8988T (cell line): ENCODE measurements around the gene MTUS2.

Source experiments
- DNase-seq: peaks from one replicate; pipeline ENCODE4 v3.0.0; 2011

Gene MTUS2

GRCh38 chr13:29039212-29039611, 219.1 kb downstream of the MTUS2 start:
- DNase-seq, result no peak

- DNase-seq, result no peak
These were observed 226.4 kb downstream of the MTUS2 start for GRCh38 chr13:29046588-29046987.

GRCh38 chr13:29049524-29049923, 229.4 kb downstream of the MTUS2 start:
- DNase-seq, result no peak

- no peak for DNase-seq
These were observed 230.6 kb downstream of the MTUS2 start for GRCh38 chr13:29050719-29051118.

- no peak for DNase-seq
These were observed 239.7 kb downstream of the MTUS2 start for GRCh38 chr13:29059800-29060199.

GRCh38 chr13:29065142-29065541, 245.0 kb downstream of the MTUS2 start:
- no peak for DNase-seq

GRCh38 chr13:29067306-29067945, 247.3 kb downstream of the MTUS2 start:
- no peak for DNase-seq

GRCh38 chr13:29073755-29074154, 253.6 kb downstream of the MTUS2 start:
- no peak for DNase-seq

- no peak for DNase-seq
These were observed 257.1 kb downstream of the MTUS2 start for GRCh38 chr13:29077051-29077813.

- no peak for DNase-seq
These were observed 260.9 kb downstream of the MTUS2 start for GRCh38 chr13:29081036-29081435.

- DNase-seq, result no peak
These were observed 261.7 kb downstream of the MTUS2 start for GRCh38 chr13:29081697-29082440.

- DNase-seq, result no peak
These were observed 279.8 kb downstream of the MTUS2 start for GRCh38 chr13:29099781-29100406.

GRCh38 chr13:29100758-29101157, 280.6 kb downstream of the MTUS2 start:
- no peak for DNase-seq

- no peak for DNase-seq
These were observed 281.3 kb downstream of the MTUS2 start for GRCh38 chr13:29101409-29101808.

GRCh38 chr13:29101905-29102304, 281.8 kb downstream of the MTUS2 start:
- no peak for DNase-seq

- no peak for DNase-seq
These were observed 283.1 kb downstream of the MTUS2 start for GRCh38 chr13:29103065-29103800.

- no peak for DNase-seq
These were observed 284.3 kb downstream of the MTUS2 start for GRCh38 chr13:29104461-29104860.

- no peak for DNase-seq
These were observed 285.6 kb downstream of the MTUS2 start for GRCh38 chr13:29105779-29106178.

GRCh38 chr13:29106651-29107050, 286.5 kb downstream of the MTUS2 start:
- DNase-seq, result no peak

GRCh38 chr13:29108068-29108786, 288.1 kb downstream of the MTUS2 start:
- no peak for DNase-seq

- DNase-seq, result no peak
These were observed 289.8 kb downstream of the MTUS2 start for GRCh38 chr13:29109987-29110386.

GRCh38 chr13:29111446-29111845, 291.3 kb downstream of the MTUS2 start:
- DNase-seq, result no peak
